CD8-positive, alpha-beta memory T cell (primary cell): ENCODE data around the gene SSR2. TPM values are rescaled to one million over a fixed set of nuclear protein-coding genes. Genes with fewer than 3 reads are reported as not detected.

Experiments used
- CTCF ChIA-PET: fragments of 350-600 bp; sonication (Branson Sonifier 250); formaldehyde crosslinking; loops from one replicate; lab custom pipeline; 2021; ENCODE audit warnings: antibody characterized with exemption; lab: Charles Lee
- POLR2A ChIA-PET: fragments of 350-600 bp; sonication (Branson Sonifier 250); formaldehyde crosslinking; loops from one replicate; lab custom pipeline; 2021; ENCODE audit warnings: antibody characterized with exemption; lab: Charles Lee
- DNase-seq, 5 donors: peaks; one replicate each; pipeline versions ENCODE4 v3.0.0 to v3.0.0-alpha.2; 2020 to 2022; ENCODE audit warnings: mixed read lengths in 1 of 5
- H3K27ac ChIP-seq: one replicate; pipeline ENCODE4 v1.7.0; 2013; ENCODE audit warnings: low read depth, mild to moderate bottlenecking, low read length, moderate library complexity
- H3K27me3 ChIP-seq: 2 replicates; pipeline ENCODE4 v1.7.0; 2013; ENCODE audit warnings: low read length, mild to moderate bottlenecking; ENCODE audit not compliant: insufficient read depth, poor library complexity, severe bottlenecking
- H3K36me3 ChIP-seq: 2 replicates; pipeline ENCODE4 v1.7.0; 2013; ENCODE audit warnings: mild to moderate bottlenecking, low read length, moderate library complexity; ENCODE audit not compliant: insufficient read depth
- H3K4me1 ChIP-seq: 2 replicates; pipeline ENCODE4 v1.7.0; 2013; ENCODE audit warnings: mild to moderate bottlenecking, low read length, moderate library complexity; ENCODE audit not compliant: insufficient read depth
- H3K4me3 ChIP-seq: 2 replicates; pipeline ENCODE4 v1.7.0; 2013; ENCODE audit warnings: mild to moderate bottlenecking, low read length
- H3K9me3 ChIP-seq: 2 replicates; pipeline ENCODE4 v1.7.0; 2013; ENCODE audit warnings: mild to moderate bottlenecking, low read length
- H3K27ac Mint-ChIP-seq, 8 donors: one replicate each; pipeline ENCODE4 v1.8.0; 2020 to 2021; ENCODE audit warnings: mixed read lengths in 8 of 8, mild to moderate bottlenecking in 6 of 8, inconsistent platforms in 3 of 8, moderate library complexity in 3 of 8
- H3K27me3 Mint-ChIP-seq, 2 donors: one replicate each; pipeline ENCODE4 v1.8.0; 2020 to 2021; ENCODE audit warnings: mixed read lengths in 2 of 2, mild to moderate bottlenecking in 1 of 2, moderate library complexity in 1 of 2
- H3K36me3 Mint-ChIP-seq, 3 donors: one replicate each; pipeline ENCODE4 v1.8.0; 2020 to 2021; ENCODE audit warnings: mixed read lengths in 3 of 3, inconsistent platforms in 1 of 3, mild to moderate bottlenecking in 1 of 3
- H3K4me1 Mint-ChIP-seq, 3 donors: one replicate each; pipeline ENCODE4 v1.8.0; 2020 to 2021; ENCODE audit warnings: mixed read lengths in 3 of 3, inconsistent platforms in 1 of 3, mild to moderate bottlenecking in 1 of 3
- H3K4me3 Mint-ChIP-seq, 7 donors: one replicate each; pipeline ENCODE4 v1.8.0; 2020 to 2021; ENCODE audit warnings: mixed read lengths in 7 of 7, mild to moderate bottlenecking in 6 of 7, moderate library complexity in 4 of 7, inconsistent platforms in 2 of 7
- H3K9me3 Mint-ChIP-seq, 5 donors: one replicate each; pipeline ENCODE4 v1.8.0; 2020 to 2022; ENCODE audit warnings: mixed read lengths in 5 of 5, mild to moderate bottlenecking in 3 of 5, moderate library complexity in 2 of 5, inconsistent platforms in 1 of 5
- polyA plus RNA-seq: library from polyadenylated mRNA; unstranded; fragments of 300-500 nt; fragmentation: Illumina TruSeq; gene quantifications from one replicate; pipeline ENCODE4 v1.2.3, GENCODE V29; 2021
- total RNA-seq, 2 experiments: library from RNA; stranded (reverse); gene quantifications; one replicate each; pipeline ENCODE4 v1.2.3, GENCODE V29; 2021

Gene SSR2
- total and polyA plus RNA-seq, 3 experiments from 2014 or later = 187 to 380 (median 190) TPM

DNA sequence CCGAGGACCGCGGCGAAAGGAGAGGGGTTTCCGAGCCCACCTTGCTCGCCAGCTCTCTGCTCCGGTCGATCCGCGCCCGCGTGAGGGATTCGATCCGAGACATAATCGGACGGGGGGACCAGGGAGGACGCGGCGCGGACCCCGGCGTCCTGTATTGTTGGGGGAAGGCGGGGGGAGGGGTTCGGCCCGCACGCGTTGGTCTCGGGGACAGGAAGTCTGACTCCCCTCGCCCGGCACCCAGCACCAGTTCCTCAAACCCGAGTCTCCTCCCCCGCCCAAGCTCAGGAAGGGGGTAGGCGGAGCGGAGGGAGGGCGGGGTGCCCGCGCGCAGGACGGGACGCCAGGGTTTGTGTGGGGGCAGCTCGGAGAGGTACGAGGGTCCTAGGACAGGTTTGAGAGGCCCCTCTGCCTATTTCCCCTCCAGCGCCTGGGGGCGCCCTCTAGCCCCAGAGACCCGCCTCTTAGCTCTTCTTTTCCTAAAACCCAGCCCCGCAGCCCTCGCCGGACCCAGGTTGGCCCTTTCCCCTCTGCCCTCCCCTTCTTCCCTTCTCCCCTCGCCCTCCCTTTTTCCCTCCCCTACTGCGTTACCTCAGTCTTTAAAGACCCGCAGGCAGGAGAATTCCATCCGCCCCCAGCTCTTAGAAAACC, 42.3 kb downstream of the SSR2 start, which contains the start of gene ARHGEF2:
ARHGEF2 (minus strand) TSS at position 223 of the 648 bp plus-strand sequence; CDS start at position 103, 120 bp downstream.
- peak within 1 kb of the TSS; percentile 91 for H3K4me3 ChIP-seq
- CTCF ChIA-PET = interaction anchor here (0.7 to 5.1 kb wide), 7 partner anchors 10 to 118 kb away, joined by 3 to 34 read pairs (median 9); no protein-coding TSS in a partner anchor
- peaks cover 0 to 31% (median 0%) of the 10 kb centered on the region in 3 donors for H3K36me3 Mint-ChIP-seq
- H3K27me3 ChIP-seq = no peaks in the 10 kb centered on the region
- H3K36me3 ChIP-seq = no peaks in the 10 kb centered on the region
- H3K27ac Mint-ChIP-seq = peak within 1 kb of the TSS; percentile 86 to 99 (median 96)
- POLR2A ChIA-PET = interaction anchor here (0.5 to 3.7 kb wide), 8 partner anchors 9 to 239 kb away, joined by 3 to 31 read pairs (median 4); partner anchors contain the start of genes KHDC4 and SYT11
- DNase-seq = peak; percentile 65 to 86 (median 72)
- H3K9me3 ChIP-seq = no peaks in the 10 kb centered on the region
- no peaks in the 10 kb centered on the region for H3K9me3 Mint-ChIP-seq
- H3K4me1 Mint-ChIP-seq = peaks cover 74 to 86% (median 75%) of the 10 kb centered on the region in 3 donors
- H3K27me3 Mint-ChIP-seq = no peaks in the 10 kb centered on the region
- peak within 1 kb of the TSS; percentile 94 for H3K27ac ChIP-seq
- H3K4me3 Mint-ChIP-seq = peak within 1 kb of the TSS; percentile 92 to 100 (median 98)
- peaks cover 71% of the 10 kb centered on the region for H3K4me1 ChIP-seq

DNA sequence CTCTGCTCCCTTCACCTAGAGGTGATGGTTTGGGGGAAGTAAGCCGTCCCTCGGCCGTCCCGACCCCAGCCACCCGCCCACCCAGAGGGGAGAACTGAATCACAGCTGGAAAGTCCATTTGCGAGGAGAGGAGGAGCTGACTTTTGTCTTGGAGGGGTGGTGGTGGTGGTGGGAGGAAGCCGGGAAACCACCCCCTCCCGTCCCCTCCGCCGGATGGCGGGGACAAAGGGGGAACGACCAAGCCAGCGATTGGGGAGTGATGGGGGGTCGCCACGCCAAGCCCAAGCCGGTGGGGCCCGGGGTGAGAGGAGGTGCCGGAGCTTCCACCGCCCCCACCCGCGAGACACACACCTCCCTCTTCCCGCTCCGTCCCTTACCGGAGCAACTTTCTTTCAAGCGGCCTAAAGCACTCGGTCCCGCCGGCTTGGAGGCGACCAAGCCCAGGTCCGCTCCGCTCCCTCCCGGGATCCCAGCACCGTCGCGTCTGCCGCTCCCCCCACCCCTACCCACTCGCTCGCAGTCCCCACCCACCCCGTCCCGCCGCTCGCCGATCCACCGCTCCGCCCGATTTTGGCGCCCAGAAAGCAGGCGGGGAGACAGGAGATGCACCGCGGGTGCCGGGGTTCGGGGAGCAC, 42.9 kb downstream of the SSR2 start:
- Mint-ChIP-seq H3K36me3 (peaks cover 0 to 37% (median 3%) of the 10 kb centered on the region in 3 donors), H3K27me3 (no peaks in the 10 kb centered on the region), H3K4me3 (peak overlapping the region; percentile 92 to 100 (median 98)), H3K9me3 (no peaks in the 10 kb centered on the region), H3K27ac (peak overlapping the region; percentile 86 to 99 (median 96)), H3K4me1 (peaks cover 76 to 86% (median 77%) of the 10 kb centered on the region in 3 donors)
- CTCF ChIA-PET = interaction anchor here (0.9 to 5.1 kb wide), 11 partner anchors 10 to 118 kb away, joined by 3 to 34 read pairs (median 9); partner anchors contain the start of gene KHDC4
- Histone ChIP-seq H3K4me1 (peaks cover 71% of the 10 kb centered on the region), H3K4me3 (peak overlapping the region; percentile 91), H3K27me3 (no peaks in the 10 kb centered on the region), H3K9me3 (no peaks in the 10 kb centered on the region), H3K27ac (peak overlapping the region; percentile 94), H3K36me3 (no peaks in the 10 kb centered on the region)
- peak; percentile 28 to 55 (median 41) for DNase-seq
- POLR2A ChIA-PET = interaction anchor here (0.5 to 3.7 kb wide), 9 partner anchors 8 to 409 kb away, joined by 3 to 31 read pairs (median 4); partner anchors contain the start of genes KHDC4 and SYT11

DNA sequence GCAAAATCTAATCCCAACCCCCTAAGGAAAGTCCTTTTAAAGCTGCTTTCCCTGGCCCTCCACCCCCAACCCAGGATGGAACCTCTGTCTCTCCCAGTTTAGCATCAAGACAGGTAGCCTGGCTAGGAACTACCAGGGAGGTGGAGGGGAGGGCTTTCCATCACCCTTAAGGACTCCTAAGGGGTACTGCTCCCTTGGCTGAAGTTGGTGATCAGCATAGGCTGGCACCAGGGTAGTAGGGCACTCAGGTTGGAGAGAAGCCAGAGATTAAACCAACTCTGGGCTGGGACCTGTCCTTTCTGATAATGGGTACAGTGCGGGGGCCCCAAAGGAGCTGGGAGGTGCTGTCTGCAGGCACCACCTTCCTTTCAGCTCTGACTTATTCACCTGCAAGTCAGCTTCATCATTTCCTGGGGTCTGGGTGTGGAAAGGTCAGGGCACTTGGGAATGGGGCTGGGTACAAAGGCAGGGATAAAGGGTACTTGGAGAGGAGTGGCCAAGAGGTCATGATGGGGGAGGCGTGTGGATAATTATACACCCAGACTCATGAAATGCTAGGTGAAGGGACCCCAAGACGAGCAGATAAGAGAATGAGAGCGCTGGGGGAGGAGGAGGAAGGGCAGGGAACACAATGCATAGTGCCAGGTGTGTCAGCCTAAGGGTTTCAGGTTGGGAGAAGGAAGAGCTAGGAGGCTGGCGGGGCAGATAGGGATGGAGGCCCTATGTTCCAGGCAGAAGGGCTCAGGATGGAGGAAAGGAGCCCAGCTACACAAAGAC, 43.6 kb downstream of the SSR2 start:
- DNase-seq = no peak
- Histone ChIP-seq H3K4me3 (peak overlapping the region; percentile 91), H3K4me1 (peaks cover 71% of the 10 kb centered on the region), H3K27me3 (no peaks in the 10 kb centered on the region), H3K9me3 (no peaks in the 10 kb centered on the region), H3K27ac (peak overlapping the region; percentile 94), H3K36me3 (no peaks in the 10 kb centered on the region)
- no peaks in the 10 kb centered on the region for H3K9me3 Mint-ChIP-seq
- no peaks in the 10 kb centered on the region for H3K27me3 Mint-ChIP-seq
- ChIA-PET CTCF (interaction anchor here (0.6 to 5.1 kb wide), 14 partner anchors 10 to 178 kb away, joined by 3 to 34 read pairs (median 4); partner anchors contain the start of gene KHDC4), POLR2A (interaction anchor here (0.5 to 3.7 kb wide), 9 partner anchors 10 to 1005 kb away, joined by 3 to 31 read pairs (median 4); partner anchors contain the start of genes KHDC4 and SYT11)
- peaks cover 0 to 44% (median 3%) of the 10 kb centered on the region in 3 donors for H3K36me3 Mint-ChIP-seq
- peaks cover 78 to 86% (median 79%) of the 10 kb centered on the region in 3 donors for H3K4me1 Mint-ChIP-seq
- peak overlapping the region; percentile 92 to 100 (median 98) for H3K4me3 Mint-ChIP-seq
- H3K27ac Mint-ChIP-seq = peak overlapping the region; percentile 86 to 99 (median 96)

DNA sequence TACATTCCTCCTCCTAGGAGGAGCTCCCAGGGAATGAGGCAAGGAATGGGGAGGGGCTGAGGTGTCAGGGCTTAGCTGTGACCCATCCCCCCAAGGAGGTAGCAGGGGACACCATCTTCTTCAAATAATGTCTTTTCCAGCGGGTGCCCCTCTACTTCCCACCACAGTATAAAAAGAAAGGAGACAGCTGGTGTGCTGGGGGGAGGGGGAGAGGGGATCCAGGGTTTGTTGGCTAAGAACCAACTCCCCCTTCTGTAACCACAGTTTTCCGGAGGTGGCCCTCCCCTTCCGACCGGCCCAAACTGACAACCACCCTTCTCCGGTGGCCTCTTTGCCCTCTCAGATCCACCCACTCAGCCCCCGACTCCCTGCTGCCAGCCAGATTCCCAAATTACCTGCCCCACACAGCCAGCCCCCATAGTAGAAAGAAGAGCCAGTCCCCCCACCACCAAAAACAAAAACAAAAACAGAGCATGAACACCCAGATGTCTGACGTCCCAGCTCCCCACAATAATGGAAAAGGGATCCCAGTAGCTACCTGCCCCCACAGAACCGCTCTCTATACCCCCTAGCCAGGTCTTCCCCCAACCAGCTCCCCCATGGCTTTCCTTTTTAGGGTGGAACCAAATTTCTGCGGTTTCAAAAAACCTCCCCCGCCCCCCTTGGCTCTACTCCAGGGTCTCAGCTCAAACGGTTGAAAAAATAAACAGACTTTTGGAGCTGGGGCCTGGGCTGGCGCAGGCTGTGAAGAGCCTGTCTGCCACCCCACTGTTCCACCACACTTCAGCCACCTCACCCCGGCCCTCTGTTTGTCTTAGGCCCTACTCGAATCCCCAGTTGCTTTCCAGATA, 44.5 kb downstream of the SSR2 start:
- H3K27me3 Mint-ChIP-seq = no peaks in the 10 kb centered on the region
- H3K4me1 ChIP-seq = peaks cover 70% of the 10 kb centered on the region
- H3K9me3 ChIP-seq = no peaks in the 10 kb centered on the region
- no peaks in the 10 kb centered on the region for H3K27me3 ChIP-seq
- H3K27ac Mint-ChIP-seq = peak overlapping the region; percentile 86 to 99 (median 96)
- H3K4me1 Mint-ChIP-seq = peaks cover 78 to 86% (median 78%) of the 10 kb centered on the region in 3 donors
- peak overlapping the region; percentile 91 for H3K4me3 ChIP-seq
- no peaks in the 10 kb centered on the region for H3K9me3 Mint-ChIP-seq
- no peaks in the 10 kb centered on the region for H3K36me3 ChIP-seq
- peak; percentile 50 to 86 (median 67) for DNase-seq
- H3K4me3 Mint-ChIP-seq = peak overlapping the region; percentile 92 to 100 (median 98)
- peak overlapping the region; percentile 94 for H3K27ac ChIP-seq
- CTCF ChIA-PET = interaction anchor here (0.6 to 5.1 kb wide), 13 partner anchors 9 to 178 kb away, joined by 3 to 34 read pairs (median 4); partner anchors contain the start of gene KHDC4
- POLR2A ChIA-PET = interaction anchor here (0.5 to 3.7 kb wide), 9 partner anchors 9 to 1004 kb away, joined by 3 to 31 read pairs (median 4); partner anchors contain the start of genes KHDC4 and SYT11
- peaks cover 0 to 48% (median 3%) of the 10 kb centered on the region in 3 donors for H3K36me3 Mint-ChIP-seq

DNA sequence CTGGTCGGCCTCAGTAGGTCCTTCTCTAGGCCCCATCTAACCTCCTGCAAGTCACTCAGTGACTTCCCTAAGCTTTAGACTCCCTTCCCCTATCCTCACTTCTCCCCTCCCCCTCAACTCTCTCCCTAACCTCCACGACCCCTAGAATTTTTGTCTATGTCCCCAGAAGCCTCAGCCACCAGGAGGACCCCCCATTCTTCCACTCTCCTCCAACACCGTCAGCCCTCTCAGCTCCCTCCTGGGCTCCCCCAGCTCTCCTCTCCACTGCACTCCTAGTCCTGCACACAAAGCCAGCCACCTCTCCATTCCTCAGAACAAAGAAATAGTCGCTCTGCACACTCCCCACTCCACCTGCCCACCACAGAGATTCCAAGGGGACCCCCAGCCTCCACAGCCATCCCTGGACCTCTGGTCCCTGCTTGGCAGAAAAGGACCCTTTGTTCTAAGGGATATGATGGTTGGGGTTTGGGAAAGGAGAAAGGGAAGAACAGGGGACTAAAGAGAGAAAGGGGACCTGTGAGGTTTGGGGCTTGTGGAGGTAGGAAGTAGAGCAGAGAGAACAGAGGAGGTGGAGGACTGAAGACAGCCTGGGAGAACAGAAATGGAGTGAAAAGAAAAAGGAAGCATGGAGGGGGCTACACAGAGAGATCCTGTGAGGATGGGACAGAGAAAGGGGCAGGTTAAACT, 45.2 kb downstream of the SSR2 start:
- H3K36me3 Mint-ChIP-seq = peaks cover 0 to 52% (median 4%) of the 10 kb centered on the region in 3 donors
- POLR2A ChIA-PET = interaction anchor here (0.7 to 3.7 kb wide), 5 partner anchors 8 to 53 kb away, joined by 3 to 31 read pairs (median 5); partner anchors contain the start of gene KHDC4
- CTCF ChIA-PET = interaction anchor here (1.1 to 5.1 kb wide), 5 partner anchors 8 to 41 kb away, joined by 7 to 34 read pairs (median 15); partner anchors contain the start of gene KHDC4
- H3K4me1 Mint-ChIP-seq = peaks cover 77 to 86% (median 78%) of the 10 kb centered on the region in 3 donors
- no peaks in the 10 kb centered on the region for H3K9me3 ChIP-seq
- peak overlapping the region; percentile 94 for H3K27ac ChIP-seq
- H3K27ac Mint-ChIP-seq = peak overlapping the region; percentile 86 to 99 (median 96)
- no peaks in the 10 kb centered on the region for H3K27me3 Mint-ChIP-seq
- no peaks in the 10 kb centered on the region for H3K9me3 Mint-ChIP-seq
- peak overlapping the region; percentile 92 to 100 (median 98) for H3K4me3 Mint-ChIP-seq
- no peaks in the 10 kb centered on the region for H3K36me3 ChIP-seq
- no peaks in the 10 kb centered on the region for H3K27me3 ChIP-seq
- H3K4me3 ChIP-seq = peak overlapping the region; percentile 91
- no peak for DNase-seq
- H3K4me1 ChIP-seq = peaks cover 70% of the 10 kb centered on the region
